ENCODE measurements around the gene COL5A3. TPM values are rescaled to one million over a fixed set of nuclear protein-coding genes. Genes with fewer than 3 reads are reported as not detected.

Gene COL5A3
- total RNA-seq, 1 experiment from 2014 or later, result not detected

GRCh38 chr19:9966448-9966847 is 43.9 kb downstream of the COL5A3 start:
- Histone ChIP-seq H3K4me1 (no peaks in the 10 kb centered on the region), H3K27me3 (replicated peaks; ENCODE audit: control insufficient read depth, insufficient read depth, low read length) (no peaks in the 10 kb centered on the region; the same call in 1 of the 2 replicates), H3K9me3 (no peaks in the 10 kb centered on the region), H3K4me3 (ENCODE audit: low read depth, low read length) (no peak overlapping the region), H3K36me3 (ENCODE audit: control insufficient read depth, insufficient read depth, low read length) (no peaks in the 10 kb centered on the region)
- ChIA-PET CTCF (no interaction called here), POLR2A (no interaction called here)
- Mint-ChIP-seq H3K27me3 (ENCODE audit: insufficient read depth, unreplicated experiment) (peaks cover 21% of the 10 kb centered on the region), H3K36me3 (ENCODE audit: insufficient read depth, unreplicated experiment) (no peaks in the 10 kb centered on the region), H3K4me1 (ENCODE audit: low read depth, unreplicated experiment) (no peaks in the 10 kb centered on the region), H3K4me3 (ENCODE audit: unreplicated experiment) (no peak overlapping the region), H3K9me3 (ENCODE audit: unreplicated experiment) (no peaks in the 10 kb centered on the region), H3K27ac (ENCODE audit: unreplicated experiment) (no peak overlapping the region)
- DNase-seq, result no peak
- TF ChIP-seq CTCF (IDR thresholded peaks at IDR 0.05; ENCODE audit: insufficient read depth in 1 of 2, low read depth in 1 of 2, low read length in 1 of 2, severe bottlenecking in 1 of 2, unreplicated experiment in 1 of 2), result no peak
- intact Hi-C loops (cut with micrococcal nuclease; ENCODE audit: unreplicated experiment), result no loop called here
- BruUV-seq (replicated peaks), result no TSS peak

- Histone ChIP-seq H3K4me1 (no peaks in the 10 kb centered on the region), H3K27me3 (replicated peaks; ENCODE audit: control insufficient read depth, insufficient read depth, low read length) (no peaks in the 10 kb centered on the region; the same call in 1 of the 2 replicates), H3K4me3 (ENCODE audit: low read depth, low read length) (no peak overlapping the region), H3K36me3 (ENCODE audit: control insufficient read depth, insufficient read depth, low read length) (no peaks in the 10 kb centered on the region), H3K9me3 (no peaks in the 10 kb centered on the region)
- Mint-ChIP-seq H3K4me1 (ENCODE audit: low read depth, unreplicated experiment) (no peaks in the 10 kb centered on the region), H3K4me3 (ENCODE audit: unreplicated experiment) (no peak overlapping the region), H3K9me3 (ENCODE audit: unreplicated experiment) (no peaks in the 10 kb centered on the region), H3K27me3 (ENCODE audit: insufficient read depth, unreplicated experiment) (peaks cover 21% of the 10 kb centered on the region), H3K36me3 (ENCODE audit: insufficient read depth, unreplicated experiment) (no peaks in the 10 kb centered on the region), H3K27ac (ENCODE audit: unreplicated experiment) (no peak overlapping the region)
- BruUV-seq (replicated peaks), result no TSS peak
- POLR2A ChIA-PET, result no interaction called here
- intact Hi-C loops (cut with micrococcal nuclease; ENCODE audit: unreplicated experiment), result no loop called here
- DNase-seq, result no peak
- CTCF ChIA-PET, result no interaction called here
- TF ChIP-seq CTCF (IDR thresholded peaks at IDR 0.05; ENCODE audit: insufficient read depth in 1 of 2, low read depth in 1 of 2, low read length in 1 of 2, severe bottlenecking in 1 of 2, unreplicated experiment in 1 of 2), result no peak
These were observed 44.3 kb downstream of the COL5A3 start for GRCh38 chr19:9966024-9966423.

GRCh38 chr19:9962623-9963290 is 47.5 kb downstream of the COL5A3 start:
- no TSS peak for BruUV-seq (replicated peaks)
- H3K27me3 Mint-ChIP-seq (ENCODE audit: insufficient read depth, unreplicated experiment), result peaks cover 11% of the 10 kb centered on the region
- no peaks in the 10 kb centered on the region for H3K4me1 Mint-ChIP-seq (ENCODE audit: low read depth, unreplicated experiment)
- CTCF ChIA-PET, result no interaction called here
- no peaks in the 10 kb centered on the region for H3K36me3 Mint-ChIP-seq (ENCODE audit: insufficient read depth, unreplicated experiment)
- no peaks in the 10 kb centered on the region for H3K9me3 Mint-ChIP-seq (ENCODE audit: unreplicated experiment)
- Histone ChIP-seq H3K4me1 (no peaks in the 10 kb centered on the region), H3K9me3 (no peaks in the 10 kb centered on the region), H3K4me3 (ENCODE audit: low read depth, low read length) (no peak overlapping the region), H3K27me3 (replicated peaks; ENCODE audit: control insufficient read depth, insufficient read depth, low read length) (no peaks in the 10 kb centered on the region; the same call in 1 of the 2 replicates), H3K36me3 (ENCODE audit: control insufficient read depth, insufficient read depth, low read length) (no peaks in the 10 kb centered on the region)
- TF ChIP-seq CTCF (IDR thresholded peaks at IDR 0.05; ENCODE audit: insufficient read depth in 1 of 2, low read depth in 1 of 2, low read length in 1 of 2, severe bottlenecking in 1 of 2, unreplicated experiment in 1 of 2), result no peak
- no peak overlapping the region for H3K27ac Mint-ChIP-seq (ENCODE audit: unreplicated experiment)
- DNase-seq, result no peak
- POLR2A ChIA-PET, result no interaction called here
- H3K4me3 Mint-ChIP-seq (ENCODE audit: unreplicated experiment), result no peak overlapping the region
- intact Hi-C loops (cut with micrococcal nuclease; ENCODE audit: unreplicated experiment), result no loop called here

Data from Caco-2 (cell line).